Measurements from ENCODE around the gene CARHSP1.
"Not testable (repeated sequence)": the region's sequence is repeated elsewhere in the genome, so short reads cannot be mapped to it uniquely, and the experiment has no call there.

Gene CARHSP1

GRCh38 chr16:8854298-8854948, 14.4 kb downstream of the CARHSP1 start:
- no peak for DNase-seq (ENCODE audit: low read depth in 2 of 2)

- no peak for DNase-seq (ENCODE audit: low read depth in 2 of 2)
Observed at GRCh38 chr16:8853611-8854010, 15.2 kb downstream of the CARHSP1 start.

GRCh38 chr16:8853150-8853549, 15.7 kb downstream of the CARHSP1 start:
- no peak for DNase-seq (ENCODE audit: low read depth in 2 of 2)

- DNase-seq (ENCODE audit: low read depth in 2 of 2) = no peak
Observed at GRCh38 chr16:8852534-8852933, 16.3 kb downstream of the CARHSP1 start.

- DNase-seq (ENCODE audit: low read depth in 2 of 2) = no peak
Observed at GRCh38 chr16:8851761-8852403, 16.9 kb downstream of the CARHSP1 start.

- no peak for DNase-seq (ENCODE audit: low read depth in 2 of 2)
Observed at GRCh38 chr16:8850279-8850885, 18.4 kb downstream of the CARHSP1 start.

- DNase-seq (ENCODE audit: low read depth in 2 of 2) = no peak
Observed at GRCh38 chr16:8849411-8850011, 19.3 kb downstream of the CARHSP1 start.

- no peak for DNase-seq (ENCODE audit: low read depth in 2 of 2)
Observed at GRCh38 chr16:8848939-8849391, 19.8 kb downstream of the CARHSP1 start.

- no peak for DNase-seq (ENCODE audit: low read depth in 2 of 2)
Observed at GRCh38 chr16:8848231-8848938, 20.4 kb downstream of the CARHSP1 start.

GRCh38 chr16:8847623-8848022, 21.2 kb downstream of the CARHSP1 start:
- no peak for DNase-seq (ENCODE audit: low read depth in 2 of 2)

- no peak for DNase-seq (ENCODE audit: low read depth in 2 of 2)
Observed at GRCh38 chr16:8847145-8847544, 21.7 kb downstream of the CARHSP1 start.

GRCh38 chr16:8846401-8846932, 22.3 kb downstream of the CARHSP1 start:
- DNase-seq (ENCODE audit: low read depth in 2 of 2) = no peak

GRCh38 chr16:8845699-8846298, 23.0 kb downstream of the CARHSP1 start:
- DNase-seq (ENCODE audit: low read depth in 2 of 2) = no peak

GRCh38 chr16:8843296-8843695, 25.5 kb downstream of the CARHSP1 start:
- DNase-seq (ENCODE audit: low read depth in 2 of 2) = not testable (repeated sequence)

- DNase-seq (ENCODE audit: low read depth in 2 of 2) = not testable (repeated sequence)
Observed at GRCh38 chr16:8842016-8842415, 26.8 kb downstream of the CARHSP1 start.

GRCh38 chr16:8837594-8837993, 31.2 kb downstream of the CARHSP1 start:
- DNase-seq (ENCODE audit: low read depth in 2 of 2) = not testable (repeated sequence)

GRCh38 chr16:8836797-8837196, 32.0 kb downstream of the CARHSP1 start:
- not testable (repeated sequence) for DNase-seq (ENCODE audit: low read depth in 2 of 2)

- no peak for DNase-seq (ENCODE audit: low read depth in 2 of 2)
Observed at GRCh38 chr16:8832717-8833105, 36.1 kb downstream of the CARHSP1 start.

- no peak for DNase-seq (ENCODE audit: low read depth in 2 of 2)
Observed at GRCh38 chr16:8831871-8832716, 36.7 kb downstream of the CARHSP1 start.

- DNase-seq (ENCODE audit: low read depth in 2 of 2) = no peak
Observed at GRCh38 chr16:8831450-8831849, 37.4 kb downstream of the CARHSP1 start.
